D721Med (cell line): Measurements from ENCODE around the gene ZBTB7B.

Experiments
- DNase-seq: peaks from one replicate; pipeline ENCODE4 v3.0.0; 2011; ENCODE audit warnings: low spot score; ENCODE audit not compliant: insufficient read length
- FAIRE-seq: peaks from 2 replicates; lab custom pipeline; 2011; peaks lifted over from hg19 to GRCh38; lab: Jason Lieb, UNC
- TF ChIP-seq, protein P1 (sequence below): IDR thresholded peaks from 2 replicates; pipeline ENCODE4 v1.5.1; 2012; ENCODE audit warnings: mild to moderate bottlenecking, control low read depth; ENCODE audit not compliant: insufficient read depth; ENCODE audit errors: missing control alignments

ZBTB7B gene

DNA sequence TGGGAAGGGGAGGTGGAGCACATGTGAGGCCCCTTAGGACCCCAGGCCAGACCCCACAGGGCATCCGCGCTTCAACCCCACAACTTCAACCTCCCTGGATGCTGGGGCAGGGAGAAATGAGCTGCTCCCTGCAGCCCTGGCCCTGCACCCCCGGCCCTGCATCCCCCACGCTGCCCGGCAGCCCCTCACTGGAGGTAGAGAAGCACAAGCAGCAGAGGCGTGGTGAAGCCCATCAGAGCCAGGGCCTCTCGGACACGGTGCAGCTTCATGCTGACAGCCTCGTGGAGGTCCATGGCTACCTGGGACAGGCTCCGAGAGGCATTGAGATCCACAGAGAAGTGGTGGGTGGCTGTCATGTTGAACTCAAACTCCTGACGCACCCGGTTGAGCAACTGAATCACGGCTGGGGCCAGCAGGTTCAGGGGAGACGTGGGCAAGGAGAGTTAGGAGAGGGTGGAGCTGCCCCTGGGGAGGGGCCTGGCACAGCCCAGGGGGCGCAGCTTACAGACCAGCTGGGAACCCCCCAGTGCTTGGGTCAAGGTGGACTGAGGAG is 27.7 kb downstream of the ZBTB7B start:
- TF ChIP-seq, protein P1, sequence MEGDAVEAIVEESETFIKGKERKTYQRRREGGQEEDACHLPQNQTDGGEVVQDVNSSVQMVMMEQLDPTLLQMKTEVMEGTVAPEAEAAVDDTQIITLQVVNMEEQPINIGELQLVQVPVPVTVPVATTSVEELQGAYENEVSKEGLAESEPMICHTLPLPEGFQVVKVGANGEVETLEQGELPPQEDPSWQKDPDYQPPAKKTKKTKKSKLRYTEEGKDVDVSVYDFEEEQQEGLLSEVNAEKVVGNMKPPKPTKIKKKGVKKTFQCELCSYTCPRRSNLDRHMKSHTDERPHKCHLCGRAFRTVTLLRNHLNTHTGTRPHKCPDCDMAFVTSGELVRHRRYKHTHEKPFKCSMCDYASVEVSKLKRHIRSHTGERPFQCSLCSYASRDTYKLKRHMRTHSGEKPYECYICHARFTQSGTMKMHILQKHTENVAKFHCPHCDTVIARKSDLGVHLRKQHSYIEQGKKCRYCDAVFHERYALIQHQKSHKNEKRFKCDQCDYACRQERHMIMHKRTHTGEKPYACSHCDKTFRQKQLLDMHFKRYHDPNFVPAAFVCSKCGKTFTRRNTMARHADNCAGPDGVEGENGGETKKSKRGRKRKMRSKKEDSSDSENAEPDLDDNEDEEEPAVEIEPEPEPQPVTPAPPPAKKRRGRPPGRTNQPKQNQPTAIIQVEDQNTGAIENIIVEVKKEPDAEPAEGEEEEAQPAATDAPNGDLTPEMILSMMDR, result no peak
- DNase-seq (no peak), FAIRE-seq (no peak)

DNA sequence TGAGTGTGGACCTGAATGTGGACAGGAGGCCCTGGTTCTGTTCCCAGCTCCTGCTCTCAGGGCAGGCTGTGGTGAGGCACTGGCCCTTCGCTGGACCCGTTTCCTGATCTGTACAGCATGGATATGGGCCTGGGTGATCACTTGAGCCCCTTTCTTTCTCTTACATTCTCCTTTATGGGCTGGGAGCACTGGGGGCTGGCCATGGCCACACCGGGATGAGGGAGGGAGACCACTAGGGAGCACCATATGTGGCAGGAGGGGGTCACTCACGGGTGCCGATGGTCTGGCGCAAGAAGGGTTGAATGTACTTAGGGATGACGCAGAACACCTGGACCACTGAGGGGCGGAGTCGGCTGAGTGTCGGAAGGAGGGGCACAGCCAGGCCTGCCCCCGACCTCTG is 28.3 kb downstream of the ZBTB7B start:
- FAIRE-seq (no peak), DNase-seq (no peak)
- TF ChIP-seq, protein P1, result no peak

DNA sequence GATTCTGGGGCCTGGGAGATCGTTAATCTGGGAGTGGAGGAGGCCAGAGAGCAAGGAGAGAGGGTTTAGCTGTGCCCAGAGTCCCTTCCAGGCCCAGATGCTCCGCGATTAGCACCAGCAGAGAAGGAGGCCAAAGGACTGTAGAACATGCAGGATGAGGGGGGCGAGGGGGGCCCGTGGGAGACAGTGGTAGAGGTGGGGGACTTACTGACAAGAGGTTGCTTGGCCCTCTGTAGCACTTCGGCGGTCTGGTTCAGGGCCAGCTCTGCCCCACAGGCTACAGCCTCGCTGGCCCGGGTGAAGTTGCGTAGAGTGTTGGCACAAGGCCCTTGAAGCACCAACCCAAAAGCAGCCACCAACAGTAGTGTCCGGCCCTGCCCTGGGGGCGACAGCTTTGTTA is 30.3 kb downstream of the ZBTB7B start:
- TF ChIP-seq, protein P1, result no peak
- DNase-seq, result no peak
- no peak for FAIRE-seq

DNA sequence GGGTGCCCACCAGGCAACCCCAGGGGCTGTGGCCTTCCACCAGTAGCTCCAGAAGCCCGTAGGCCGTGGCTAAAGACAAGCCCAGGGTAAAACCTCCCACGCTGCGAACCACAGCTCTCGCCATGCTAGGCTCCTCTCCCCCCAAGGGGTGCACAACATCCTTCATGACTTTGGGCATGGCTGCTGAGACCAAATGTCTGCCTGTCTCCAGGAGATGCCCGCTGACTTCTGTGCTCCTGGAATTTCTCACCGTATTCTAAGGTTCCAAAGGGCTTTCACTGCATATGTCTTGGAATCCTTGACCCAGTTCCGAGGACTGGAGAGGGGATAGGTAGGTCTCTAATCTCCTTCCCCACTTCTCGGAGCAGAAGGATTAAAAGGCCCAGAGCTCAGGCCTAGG is 30.9 kb downstream of the ZBTB7B start, which contains the start of the genes DCST1 and DCST2:
Gene DCST1, plus strand, starts transcription at position 301 of the 400 bp plus-strand sequence. CDS start 213 bp downstream, outside the sequence.
Gene DCST2, minus strand, starts transcription at position 258 of the 400 bp plus-strand sequence. Its CDS starts 80 bp downstream, at position 178.
- DNase-seq, result no peak
- no peak for FAIRE-seq
- TF ChIP-seq, protein P1, result no peak

DNA sequence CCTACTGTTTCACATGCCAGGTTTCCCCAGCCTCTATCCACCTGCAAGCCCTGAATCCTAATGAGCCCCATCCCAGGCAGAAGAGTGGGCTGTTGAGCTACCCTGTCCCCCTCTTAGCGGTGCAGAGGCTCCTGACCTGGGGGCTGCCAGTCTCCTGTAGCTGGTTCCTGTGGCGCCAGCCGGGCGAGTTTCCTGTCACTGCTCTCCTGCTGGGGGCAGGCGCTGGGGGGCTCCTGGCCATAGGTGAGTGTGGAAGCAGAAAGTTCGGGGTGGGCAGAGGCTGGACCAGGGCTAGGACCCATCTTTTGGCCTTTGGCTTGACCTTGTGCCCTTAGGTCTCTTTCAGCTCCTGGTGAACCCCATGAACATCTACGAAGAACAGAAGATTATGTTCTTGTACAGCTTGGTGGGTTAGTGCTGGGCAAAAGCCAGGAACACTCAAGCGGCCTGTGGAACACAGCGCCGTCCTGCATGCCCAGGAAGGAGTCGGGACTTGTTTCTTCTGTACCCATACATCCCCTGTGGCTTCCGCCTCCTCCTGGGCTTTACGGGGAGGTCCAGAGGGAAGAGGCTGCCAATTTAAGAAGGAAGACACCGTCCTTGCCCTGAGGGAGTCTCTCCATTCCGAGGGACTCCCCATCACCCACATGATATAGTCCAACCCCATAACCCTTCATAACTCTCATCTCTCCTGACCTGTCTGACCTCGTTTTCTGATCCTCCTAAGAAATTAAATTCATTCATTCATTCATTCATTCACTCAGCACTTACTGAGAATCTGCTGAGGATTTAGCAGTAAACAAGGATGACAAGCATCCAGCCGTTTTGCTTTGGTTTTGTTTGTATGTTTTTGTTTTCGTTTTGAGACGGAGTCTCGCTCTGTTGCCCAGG is 32.0 kb downstream of the ZBTB7B start:
- FAIRE-seq (no peak), DNase-seq (no peak)
- TF ChIP-seq, protein P1, result no peak

DNA sequence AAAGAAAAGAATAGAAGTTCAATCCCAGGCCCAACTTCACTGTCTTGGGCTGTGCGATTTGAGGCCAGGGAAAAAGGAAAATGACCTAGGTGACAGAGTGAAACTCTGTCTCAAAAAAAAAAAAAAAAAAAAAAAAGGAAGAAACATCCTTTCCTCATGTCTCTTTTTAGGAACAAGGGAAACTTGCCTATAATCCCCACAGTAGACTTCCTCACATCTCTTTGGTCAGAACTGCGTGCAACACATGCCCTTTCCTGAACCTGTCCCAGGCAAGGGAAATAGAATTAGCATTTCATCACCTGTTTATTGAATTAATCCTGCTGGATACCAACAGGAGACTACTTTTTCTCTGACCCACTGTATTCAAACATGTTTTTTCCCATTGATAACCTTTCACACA is 33.3 kb downstream of the ZBTB7B start:
- DNase-seq (no peak), FAIRE-seq (no peak)
- TF ChIP-seq, protein P1, result no peak
